Suprapubic skin (tissue), 4 donors: ENCODE results near the gene TMEFF2. TPM values are rescaled to one million over a fixed set of nuclear protein-coding genes. Genes with fewer than 3 reads are reported as not detected.

ENCODE experiments used
- DNase-seq, 2 donors: peaks; one replicate each; pipeline ENCODE4 v3.0.0-alpha.2; 2019; ENCODE audit warnings: low spot score in 2 of 2
- H3K27ac ChIP-seq: fragments of 200-600 bp; sonication (generic); one replicate; pipeline ENCODE4 v1.5.1; 2019
- H3K27me3 ChIP-seq: fragments of 200-600 bp; sonication (generic); one replicate; pipeline ENCODE4 v1.5.1; 2019
- H3K36me3 ChIP-seq: fragments of 200-600 bp; sonication (generic); one replicate; pipeline ENCODE4 v1.5.1; 2019
- H3K4me1 ChIP-seq: fragments of 200-600 bp; sonication (generic); one replicate; pipeline ENCODE4 v1.5.1; 2019
- H3K4me3 ChIP-seq: fragments of 200-600 bp; sonication (generic); one replicate; pipeline ENCODE4 v1.5.1; 2019; ENCODE audit warnings: mild to moderate bottlenecking
- H3K9me3 ChIP-seq: fragments of 200-600 bp; sonication (generic); one replicate; pipeline ENCODE4 v1.5.1; 2019
- CTCF ChIP-seq, 2 donors: fragments of 200-600 bp in 1 of 2; fragments of 450-650 bp in 1 of 2; sonication (generic) in 1 of 2; IDR thresholded peaks; one replicate each; pipeline ENCODE4 v1.5.1; 2016 to 2019; ENCODE audit warnings: antibody characterized with exemption in 2 of 2, mild to moderate bottlenecking in 1 of 2, moderate library complexity in 1 of 2
- EP300 ChIP-seq: sonication (generic); formaldehyde crosslinking; IDR thresholded peaks from one replicate; pipeline ENCODE4 v1.6.1; 2017; ENCODE audit warnings: antibody characterized with exemption
- POLR2A ChIP-seq, 2 donors: fragments of 450-650 bp; IDR thresholded peaks; one replicate each; pipeline ENCODE4 v1.6.1; 2017; ENCODE audit warnings: antibody characterized with exemption in 2 of 2, mild to moderate bottlenecking in 2 of 2, moderate library complexity in 2 of 2
- POLR2AphosphoS5 ChIP-seq, 3 donors: sonication (generic); formaldehyde crosslinking; IDR thresholded peaks; one replicate each; pipeline ENCODE4 v1.6.1; 2017; ENCODE audit warnings: antibody characterized with exemption in 3 of 3
- WGBS: methylation state at CpG from one replicate; pipeline ENCODE4 v1.1.5; 2018; 5-methylcytosine and 5-hydroxymethylcytosine counted together
- total RNA-seq, 4 donors: library from RNA; depleted of rRNA; stranded (reverse); fragments of >200 nt; gene quantifications; one replicate each; pipeline ENCODE4 v1.1.0, GENCODE V29; 2016

Gene TMEFF2
- total RNA-seq, 4 donors from 2014 or later = 0.36 TPM; not detected in 3

- 89% methylated on average over 3 of the region's 3 CpGs for WGBS
- Histone ChIP-seq H3K4me3 (no peak overlapping the region), H3K9me3 (no peaks in the 10 kb centered on the region), H3K36me3 (no peaks in the 10 kb centered on the region), H3K4me1 (peaks cover 6% of the 10 kb centered on the region), H3K27ac (no peak overlapping the region), H3K27me3 (no peaks in the 10 kb centered on the region)
- TF ChIP-seq POLR2AphosphoS5 (IDR thresholded peaks at IDR 0.05) = no peak
- no peak for TF ChIP-seq EP300
- TF ChIP-seq POLR2A (IDR thresholded peaks at IDR 0.05) = no peak
- TF ChIP-seq CTCF (IDR thresholded peaks at IDR 0.05) = no peak
- DNase-seq = no peak
Measured at GRCh38 chr2:192023006-192023405, 171.7 kb downstream of the TMEFF2 start.

- no peaks in the 10 kb centered on the region for H3K4me1 ChIP-seq
- no peak overlapping the region for H3K4me3 ChIP-seq
- TF ChIP-seq POLR2AphosphoS5 (IDR thresholded peaks at IDR 0.05) (no peak), EP300 (no peak), CTCF (IDR thresholded peaks at IDR 0.05) (no peak), POLR2A (IDR thresholded peaks at IDR 0.05) (no peak)
- no peaks in the 10 kb centered on the region for H3K27me3 ChIP-seq
- no peak for DNase-seq
- H3K9me3 ChIP-seq = no peaks in the 10 kb centered on the region
- no peak overlapping the region for H3K27ac ChIP-seq
- H3K36me3 ChIP-seq = no peaks in the 10 kb centered on the region
Measured at GRCh38 chr2:192017844-192018243, 176.9 kb downstream of the TMEFF2 start.

GRCh38 chr2:192016265-192016664 is 178.5 kb downstream of the TMEFF2 start:
- no peak overlapping the region for H3K27ac ChIP-seq
- WGBS = 100% methylated on average over 1 of the region's 1 CpG
- no peaks in the 10 kb centered on the region for H3K36me3 ChIP-seq
- no peak overlapping the region for H3K4me3 ChIP-seq
- H3K4me1 ChIP-seq = no peaks in the 10 kb centered on the region
- H3K9me3 ChIP-seq = no peaks in the 10 kb centered on the region
- no peaks in the 10 kb centered on the region for H3K27me3 ChIP-seq
- TF ChIP-seq CTCF (IDR thresholded peaks at IDR 0.05) = no peak
- no peak for TF ChIP-seq POLR2A (IDR thresholded peaks at IDR 0.05)
- no peak for TF ChIP-seq POLR2AphosphoS5 (IDR thresholded peaks at IDR 0.05)
- TF ChIP-seq EP300 = no peak
- DNase-seq = no peak

GRCh38 chr2:192013211-192013610 is 181.5 kb downstream of the TMEFF2 start:
- H3K36me3 ChIP-seq = no peaks in the 10 kb centered on the region
- H3K9me3 ChIP-seq = no peaks in the 10 kb centered on the region
- 98% methylated on average over 6 of the region's 6 CpGs for WGBS

GRCh38 chr2:192011196-192011595 is 183.5 kb downstream of the TMEFF2 start:
- Histone ChIP-seq H3K4me1 (no peaks in the 10 kb centered on the region), H3K4me3 (no peak overlapping the region), H3K27me3 (no peaks in the 10 kb centered on the region), H3K27ac (no peak overlapping the region), H3K36me3 (no peaks in the 10 kb centered on the region), H3K9me3 (no peaks in the 10 kb centered on the region)
- WGBS = 77% methylated on average over 1 of the region's 1 CpG
- no peak for TF ChIP-seq CTCF (IDR thresholded peaks at IDR 0.05)
- no peak for TF ChIP-seq POLR2A (IDR thresholded peaks at IDR 0.05)
- no peak for TF ChIP-seq EP300
- no peak for TF ChIP-seq POLR2AphosphoS5 (IDR thresholded peaks at IDR 0.05)
- no peak for DNase-seq

More at GRCh38 chr2:192013211-192013610, 181.5 kb downstream of the TMEFF2 start:
- Histone ChIP-seq H3K27ac (no peak overlapping the region), H3K4me3 (no peak overlapping the region), H3K4me1 (no peaks in the 10 kb centered on the region), H3K27me3 (no peaks in the 10 kb centered on the region)
- no peak for DNase-seq
- TF ChIP-seq EP300 = no peak
- no peak for TF ChIP-seq POLR2A (IDR thresholded peaks at IDR 0.05)
- TF ChIP-seq CTCF (IDR thresholded peaks at IDR 0.05) = no peak
- no peak for TF ChIP-seq POLR2AphosphoS5 (IDR thresholded peaks at IDR 0.05)
